ENCODE results near the gene DEPDC7.

DNA sequence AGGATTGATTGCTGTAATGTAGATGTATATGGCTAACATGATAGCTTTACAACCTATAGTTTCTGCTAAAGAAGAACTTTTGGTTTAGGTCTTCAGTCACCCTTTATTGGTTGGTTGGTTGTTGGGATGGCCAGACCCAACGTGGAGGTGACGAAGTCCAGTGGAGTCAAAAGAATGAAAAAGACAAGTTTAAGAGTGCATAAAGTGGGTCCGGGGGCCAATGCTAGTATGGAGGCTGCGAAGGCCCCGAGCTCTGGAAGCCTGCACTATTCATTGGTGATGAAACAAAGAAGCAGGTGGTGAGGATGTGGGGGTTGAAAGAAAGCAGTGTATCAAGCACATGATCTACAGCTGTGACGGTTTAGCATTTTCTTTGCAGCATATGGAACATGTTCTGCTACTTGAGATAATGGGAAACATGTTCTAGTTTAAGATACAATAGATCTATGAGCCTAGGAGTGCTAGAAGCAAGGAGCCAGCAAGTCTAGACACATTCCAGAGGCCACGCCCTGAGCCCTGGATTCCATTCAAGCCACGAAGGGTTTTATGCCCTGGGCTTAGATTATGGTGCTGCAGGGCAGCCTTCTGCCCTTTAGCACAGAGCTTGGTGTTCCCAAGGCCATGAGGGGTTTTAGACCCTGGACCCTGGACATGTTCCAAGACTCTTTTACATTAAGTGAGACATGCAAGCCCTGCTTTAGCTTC is 30.0 kb downstream of the DEPDC7 start:
- TF ChIP-seq SMC3 (conservative IDR thresholded peaks at IDR 0.05; ENCODE audit: poor library complexity) (no peak), EP300 (conservative IDR thresholded peaks at IDR 0.05; ENCODE audit: poor library complexity, severe bottlenecking) (no peak), MXI1 (conservative IDR thresholded peaks at IDR 0.05; ENCODE audit: poor library complexity, severe bottlenecking) (no peak), EZH2 (IDR thresholded peaks at IDR 0.05; ENCODE audit: borderline replicate concordance, insufficient read depth, low read length, poor library complexity, severe bottlenecking) (no peak), POLR2AphosphoS5 (IDR thresholded peaks at IDR 0.05) (no peak), TAF1 (IDR thresholded peaks at IDR 0.05; ENCODE audit: low read depth) (no peak), RAD21 (conservative IDR thresholded peaks at IDR 0.05) (no peak)
- TF ChIP-seq, protein P1, sequence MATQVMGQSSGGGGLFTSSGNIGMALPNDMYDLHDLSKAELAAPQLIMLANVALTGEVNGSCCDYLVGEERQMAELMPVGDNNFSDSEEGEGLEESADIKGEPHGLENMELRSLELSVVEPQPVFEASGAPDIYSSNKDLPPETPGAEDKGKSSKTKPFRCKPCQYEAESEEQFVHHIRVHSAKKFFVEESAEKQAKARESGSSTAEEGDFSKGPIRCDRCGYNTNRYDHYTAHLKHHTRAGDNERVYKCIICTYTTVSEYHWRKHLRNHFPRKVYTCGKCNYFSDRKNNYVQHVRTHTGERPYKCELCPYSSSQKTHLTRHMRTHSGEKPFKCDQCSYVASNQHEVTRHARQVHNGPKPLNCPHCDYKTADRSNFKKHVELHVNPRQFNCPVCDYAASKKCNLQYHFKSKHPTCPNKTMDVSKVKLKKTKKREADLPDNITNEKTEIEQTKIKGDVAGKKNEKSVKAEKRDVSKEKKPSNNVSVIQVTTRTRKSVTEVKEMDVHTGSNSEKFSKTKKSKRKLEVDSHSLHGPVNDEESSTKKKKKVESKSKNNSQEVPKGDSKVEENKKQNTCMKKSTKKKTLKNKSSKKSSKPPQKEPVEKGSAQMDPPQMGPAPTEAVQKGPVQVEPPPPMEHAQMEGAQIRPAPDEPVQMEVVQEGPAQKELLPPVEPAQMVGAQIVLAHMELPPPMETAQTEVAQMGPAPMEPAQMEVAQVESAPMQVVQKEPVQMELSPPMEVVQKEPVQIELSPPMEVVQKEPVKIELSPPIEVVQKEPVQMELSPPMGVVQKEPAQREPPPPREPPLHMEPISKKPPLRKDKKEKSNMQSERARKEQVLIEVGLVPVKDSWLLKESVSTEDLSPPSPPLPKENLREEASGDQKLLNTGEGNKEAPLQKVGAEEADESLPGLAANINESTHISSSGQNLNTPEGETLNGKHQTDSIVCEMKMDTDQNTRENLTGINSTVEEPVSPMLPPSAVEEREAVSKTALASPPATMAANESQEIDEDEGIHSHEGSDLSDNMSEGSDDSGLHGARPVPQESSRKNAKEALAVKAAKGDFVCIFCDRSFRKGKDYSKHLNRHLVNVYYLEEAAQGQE (IDR thresholded peaks at IDR 0.05; ENCODE audit: borderline replicate concordance): no peak
- TF ChIP-seq, protein P2, sequence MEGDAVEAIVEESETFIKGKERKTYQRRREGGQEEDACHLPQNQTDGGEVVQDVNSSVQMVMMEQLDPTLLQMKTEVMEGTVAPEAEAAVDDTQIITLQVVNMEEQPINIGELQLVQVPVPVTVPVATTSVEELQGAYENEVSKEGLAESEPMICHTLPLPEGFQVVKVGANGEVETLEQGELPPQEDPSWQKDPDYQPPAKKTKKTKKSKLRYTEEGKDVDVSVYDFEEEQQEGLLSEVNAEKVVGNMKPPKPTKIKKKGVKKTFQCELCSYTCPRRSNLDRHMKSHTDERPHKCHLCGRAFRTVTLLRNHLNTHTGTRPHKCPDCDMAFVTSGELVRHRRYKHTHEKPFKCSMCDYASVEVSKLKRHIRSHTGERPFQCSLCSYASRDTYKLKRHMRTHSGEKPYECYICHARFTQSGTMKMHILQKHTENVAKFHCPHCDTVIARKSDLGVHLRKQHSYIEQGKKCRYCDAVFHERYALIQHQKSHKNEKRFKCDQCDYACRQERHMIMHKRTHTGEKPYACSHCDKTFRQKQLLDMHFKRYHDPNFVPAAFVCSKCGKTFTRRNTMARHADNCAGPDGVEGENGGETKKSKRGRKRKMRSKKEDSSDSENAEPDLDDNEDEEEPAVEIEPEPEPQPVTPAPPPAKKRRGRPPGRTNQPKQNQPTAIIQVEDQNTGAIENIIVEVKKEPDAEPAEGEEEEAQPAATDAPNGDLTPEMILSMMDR (IDR thresholded peaks at IDR 0.05; ENCODE audit: poor library complexity, severe bottlenecking): no peak
